ENCODE measurements around the gene KLK8.
"Not testable (repeated sequence)": the region's sequence is repeated elsewhere in the genome, so short reads cannot be mapped to it uniquely, and the experiment has no call there.

The KLK8 gene

GRCh38 chr19:50984416-50984815, 17.0 kb downstream of the KLK8 start:
- in situ Hi-C loops (cut with MboI; ENCODE audit: low sequenced_read_pairs) = not testable (repeated sequence)

GRCh38 chr19:50983625-50984292, 17.6 kb downstream of the KLK8 start, which contains the start of gene KLK7:
Gene KLK7 (minus strand): TSS chr19:50983917. CDS start chr19:50982399, 1,518 bp downstream.
- in situ Hi-C loops (cut with MboI; ENCODE audit: low sequenced_read_pairs) = no loop called here

DNA sequence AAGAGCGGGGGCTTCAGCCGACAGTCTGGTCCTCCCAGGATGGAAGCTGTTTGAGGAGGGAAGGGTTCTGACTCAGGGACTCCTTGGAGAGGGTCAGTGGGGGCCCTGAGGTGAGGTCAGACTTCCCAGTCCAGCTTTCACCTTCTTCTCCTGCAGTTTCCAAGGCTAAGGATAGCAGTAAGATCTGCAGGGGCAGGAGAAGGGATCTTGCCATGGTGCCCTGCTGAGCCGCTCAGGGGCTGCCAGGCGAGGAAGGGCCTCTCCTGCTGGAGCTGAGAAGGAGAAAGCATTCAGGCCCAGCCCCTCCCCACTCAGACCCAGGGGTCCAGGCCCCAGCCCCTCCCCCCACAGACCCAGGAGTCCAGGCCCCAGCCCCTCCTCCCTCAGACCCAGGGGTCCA, 19.2 kb downstream of the KLK8 start:
- in situ Hi-C loops (cut with MboI; ENCODE audit: low sequenced_read_pairs) = no loop called here

- in situ Hi-C loops (cut with MboI; ENCODE audit: low sequenced_read_pairs) = no loop called here
Observed at GRCh38 chr19:50981587-50982146, 19.7 kb downstream of the KLK8 start.

DNA sequence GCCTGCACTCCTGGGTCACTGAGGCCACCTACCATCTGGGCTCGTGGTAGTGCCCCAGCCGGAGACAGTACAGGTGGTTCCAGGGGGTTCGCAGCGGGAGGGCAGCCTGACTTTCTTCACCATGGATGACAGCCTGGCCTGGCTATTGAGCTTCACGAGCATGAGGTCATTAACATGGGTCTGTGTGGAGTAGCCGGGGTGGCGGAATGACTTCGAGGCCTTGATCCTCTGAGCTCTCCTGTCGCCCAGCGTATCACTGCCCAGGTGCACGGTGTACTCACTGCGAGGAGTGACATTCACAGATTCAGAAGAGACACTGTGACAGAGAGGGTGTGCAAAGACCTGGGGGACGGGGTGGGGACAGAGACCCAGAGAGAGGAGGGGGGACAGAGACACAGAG, 21.2 kb downstream of the KLK8 start:
- in situ Hi-C loops (cut with MboI; ENCODE audit: low sequenced_read_pairs) = no loop called here

GRCh38 chr19:50979758-50980157, 21.6 kb downstream of the KLK8 start:
- in situ Hi-C loops (cut with MboI; ENCODE audit: low sequenced_read_pairs) = no loop called here

GRCh38 chr19:50978772-50979390, 22.5 kb downstream of the KLK8 start:
- in situ Hi-C loops (cut with MboI; ENCODE audit: low sequenced_read_pairs) = no loop called here

DNA sequence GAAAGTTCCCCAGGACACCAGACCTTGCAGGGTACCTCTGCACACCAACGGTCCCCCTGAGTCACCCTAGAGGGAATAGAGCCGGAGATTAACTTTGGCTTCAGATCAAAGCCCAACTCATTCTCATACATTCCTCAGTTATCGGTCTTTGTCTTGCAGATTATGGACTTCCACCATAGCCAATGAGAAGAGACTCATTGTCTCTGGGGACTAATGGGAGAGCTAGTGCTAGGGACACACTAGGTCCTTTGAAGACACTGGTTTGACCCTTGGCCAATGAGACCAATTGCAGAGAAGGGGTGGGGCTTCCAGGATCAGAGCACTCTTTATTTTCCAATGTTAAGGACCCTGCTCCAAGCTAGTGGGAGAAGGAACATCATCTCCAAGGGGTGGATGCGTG, 23.8 kb downstream of the KLK8 start:
- in situ Hi-C loops (cut with MboI; ENCODE audit: low sequenced_read_pairs) = no loop called here

GRCh38 chr19:50975766-50976165, 25.6 kb downstream of the KLK8 start:
- in situ Hi-C loops (cut with MboI; ENCODE audit: low sequenced_read_pairs) = no loop called here

DNA sequence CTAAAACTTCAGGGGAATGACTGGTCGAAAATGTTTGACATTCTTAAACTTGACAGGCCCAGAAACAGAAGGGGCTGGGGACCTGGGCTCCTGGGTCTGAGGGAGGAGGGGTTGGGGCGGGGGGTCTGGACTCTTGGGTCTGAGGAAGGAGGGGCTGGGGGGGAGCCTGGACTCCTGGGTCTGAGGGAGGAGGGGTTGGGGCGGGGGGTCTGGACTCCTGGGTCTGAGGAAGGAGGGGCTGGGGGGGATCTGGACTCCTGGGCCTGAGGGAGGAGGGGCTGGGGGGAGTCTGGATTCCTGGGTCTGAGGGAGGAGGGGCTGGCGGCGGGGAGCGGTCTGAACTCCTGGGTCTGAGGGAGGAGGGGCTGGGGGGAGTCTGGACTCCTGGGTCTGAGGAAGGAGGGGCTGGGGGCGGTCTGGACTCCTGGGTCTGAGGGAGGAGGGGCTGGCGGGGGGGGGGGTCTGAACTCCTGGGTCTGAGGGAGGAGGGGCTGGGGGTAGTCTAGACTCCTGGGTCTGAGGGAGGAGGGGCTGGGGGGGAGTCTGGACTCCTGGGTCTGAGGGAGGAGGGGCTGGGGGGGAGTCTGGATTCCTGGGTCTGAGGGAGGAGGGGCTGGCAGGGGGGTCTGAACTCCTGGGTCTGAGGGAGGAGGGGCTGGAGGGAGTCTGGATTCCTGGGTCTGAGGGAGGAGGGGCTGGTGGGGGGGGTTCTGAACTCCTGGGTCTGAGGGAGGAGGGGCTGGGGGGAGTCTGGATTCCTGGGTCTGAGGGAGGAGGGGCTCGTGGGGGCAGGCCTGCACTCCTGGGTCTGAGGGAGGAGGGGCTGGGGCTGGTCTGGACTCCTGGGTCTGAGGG, 26.5 kb downstream of the KLK8 start:
- in situ Hi-C loops (cut with MboI; ENCODE audit: low sequenced_read_pairs) = no loop called here

DNA sequence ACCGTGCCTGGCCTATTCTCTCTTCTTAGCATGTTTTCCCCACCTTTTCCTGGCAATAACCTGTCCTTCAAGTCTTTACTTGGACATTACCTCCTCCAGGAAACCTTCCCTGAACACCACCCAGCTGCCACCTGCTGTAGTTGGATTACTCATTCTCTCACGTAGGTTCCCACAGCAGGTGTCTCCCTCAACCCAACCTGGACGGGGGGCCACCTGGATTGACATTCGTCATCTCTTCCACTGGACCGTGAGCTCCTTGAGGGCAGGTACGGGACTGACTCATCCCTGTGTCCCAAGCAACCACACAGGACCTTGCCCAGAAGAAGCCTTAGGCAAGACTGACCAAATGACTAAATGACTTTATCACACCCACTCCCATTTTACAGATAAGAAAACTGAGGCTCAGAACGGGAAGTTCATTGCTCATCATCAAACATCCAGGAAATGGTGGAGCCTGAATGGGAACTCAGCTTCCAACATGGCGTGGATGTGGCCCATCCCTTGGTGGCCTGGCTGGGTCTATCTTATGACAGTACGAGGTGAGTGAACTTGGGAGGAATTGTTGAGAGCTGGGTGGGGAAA, 28.5 kb downstream of the KLK8 start:
- in situ Hi-C loops (cut with MboI; ENCODE audit: low sequenced_read_pairs) = no loop called here

- in situ Hi-C loops (cut with MboI; ENCODE audit: low sequenced_read_pairs) = not testable (repeated sequence)
Observed at GRCh38 chr19:50969810-50970209, 31.6 kb downstream of the KLK8 start.

GRCh38 chr19:50969413-50969760, 32.0 kb downstream of the KLK8 start, which contains the start of gene KLK6:
Gene KLK6 (minus strand): TSS chr19:50969591. CDS start chr19:50968104, 1,487 bp downstream.
- in situ Hi-C loops (cut with MboI; ENCODE audit: low sequenced_read_pairs) = no loop called here

DNA sequence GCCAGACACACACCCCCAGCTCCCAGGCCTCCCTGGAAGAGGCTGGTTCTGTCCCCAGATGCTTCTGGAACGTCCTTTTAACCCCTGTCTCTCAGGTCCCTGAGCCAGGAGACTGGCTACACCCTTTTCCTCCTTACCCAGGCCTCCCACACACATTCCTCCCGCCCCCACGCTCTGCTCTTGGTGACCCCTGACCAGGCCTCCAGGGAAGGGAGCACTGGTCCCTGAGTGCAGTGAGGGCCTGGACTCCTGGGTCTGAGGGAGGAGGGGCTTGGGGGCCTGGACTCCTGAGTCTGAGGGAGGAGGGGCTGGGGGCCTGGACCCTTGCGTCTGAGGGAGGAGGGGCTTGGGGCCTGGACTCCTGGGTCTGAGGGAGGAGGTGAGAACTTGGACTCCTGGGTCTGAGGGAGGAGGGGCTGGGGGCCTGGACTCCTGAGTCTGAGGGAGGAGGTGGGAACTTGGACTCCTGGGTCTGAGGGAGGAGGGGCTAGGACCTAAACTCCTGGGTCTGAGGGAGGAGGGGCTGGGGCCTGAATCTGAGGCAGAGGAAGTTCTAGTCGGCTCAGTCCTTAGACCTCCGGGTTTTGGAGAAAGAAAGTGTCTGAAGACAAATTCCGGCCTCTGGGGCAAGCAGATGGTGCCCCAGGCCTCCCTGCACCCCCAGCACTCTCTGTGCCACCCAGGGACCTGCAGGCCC, 32.5 kb downstream of the KLK8 start:
- in situ Hi-C loops (cut with MboI; ENCODE audit: low sequenced_read_pairs) = no loop called here

DNA sequence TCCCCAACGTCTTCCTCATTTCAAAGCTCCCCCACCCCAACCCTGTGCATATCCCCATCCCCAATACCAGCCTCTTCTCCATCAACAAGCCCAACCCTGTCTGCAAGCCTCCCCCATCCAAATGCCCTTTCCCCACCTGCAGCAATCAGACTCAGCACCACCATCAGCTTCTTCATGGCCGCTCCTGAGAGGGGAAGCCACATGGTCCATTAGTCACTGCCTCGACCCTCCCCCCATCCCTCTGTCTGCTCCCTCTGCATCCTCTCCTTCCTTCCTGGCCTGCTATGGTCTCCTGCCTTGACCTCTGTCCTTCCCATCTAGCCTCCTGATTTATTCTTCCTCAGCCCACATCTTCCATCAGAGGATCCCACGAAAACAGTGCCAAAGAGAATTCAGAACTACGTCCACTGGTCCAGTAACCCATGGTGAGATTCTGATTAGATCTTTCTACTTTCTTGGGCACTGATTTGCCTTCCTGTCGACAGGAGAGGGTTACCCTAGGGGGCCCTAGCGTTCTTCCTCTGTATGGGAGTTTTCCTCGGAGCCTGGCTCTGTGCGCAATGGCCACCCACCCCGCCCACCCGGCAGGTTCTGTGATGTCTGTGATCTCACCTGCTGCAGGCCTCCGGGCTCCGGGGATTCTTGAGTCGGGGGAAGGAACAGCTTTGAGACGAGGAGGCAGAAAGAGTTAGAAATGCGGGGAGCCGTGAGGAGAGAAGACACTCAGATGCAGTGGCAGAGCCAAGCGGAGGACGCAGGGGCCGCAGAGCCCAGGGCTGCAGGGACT, 33.3 kb downstream of the KLK8 start:
- in situ Hi-C loops (cut with MboI; ENCODE audit: low sequenced_read_pairs) = no loop called here

DNA sequence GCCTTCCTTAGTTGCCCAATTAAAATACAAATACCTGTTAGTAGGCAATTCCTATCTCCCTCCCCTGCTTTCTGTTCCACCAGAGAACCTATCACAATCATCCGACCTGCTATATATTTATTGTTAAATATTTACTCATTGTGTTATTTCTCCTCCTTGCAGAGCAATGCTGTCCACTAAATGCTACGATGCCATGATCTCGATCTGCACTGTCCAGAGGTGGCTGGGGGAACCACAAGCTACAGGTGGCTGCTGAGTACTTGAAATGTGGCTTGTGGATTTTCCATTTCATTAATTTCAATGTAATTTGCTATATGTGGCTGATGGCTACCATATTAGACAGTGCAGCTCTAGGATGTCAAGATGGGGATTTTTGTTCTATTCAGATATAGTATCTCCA, 37.1 kb downstream of the KLK8 start:
- in situ Hi-C loops (cut with MboI; ENCODE audit: low sequenced_read_pairs) = no loop called here

DNA sequence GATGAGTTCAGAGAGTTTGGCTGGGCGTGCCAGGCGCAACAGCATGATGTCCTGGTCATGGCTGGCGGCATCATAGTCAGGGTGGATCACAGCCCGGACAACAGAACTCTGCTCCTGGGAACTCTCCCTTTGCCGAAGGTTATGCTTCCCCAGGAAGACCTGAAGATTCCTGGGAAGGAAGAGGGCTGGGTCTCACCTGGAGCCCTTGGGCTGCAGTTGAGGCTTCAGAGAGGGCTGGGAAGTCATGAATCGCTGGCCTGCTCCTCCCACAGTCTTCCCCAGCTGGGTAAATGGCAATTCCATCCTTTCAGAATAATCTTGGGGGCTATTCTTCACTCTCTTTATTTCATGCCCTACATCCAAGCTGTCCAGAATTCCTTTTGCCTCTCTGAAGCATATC, 38.0 kb downstream of the KLK8 start:
- in situ Hi-C loops (cut with MboI; ENCODE audit: low sequenced_read_pairs) = no loop called here

- in situ Hi-C loops (cut with MboI; ENCODE audit: low sequenced_read_pairs) = no loop called here
Observed at GRCh38 chr19:50962245-50962644, 39.2 kb downstream of the KLK8 start.

GRCh38 chr19:50959731-50960500, 41.5 kb downstream of the KLK8 start:
- in situ Hi-C loops (cut with MboI; ENCODE audit: low sequenced_read_pairs) = no loop called here
